Loucy (cell line): ENCODE results near the gene OTOP3.

Experiments used
- H2AFZ ChIP-seq: fragments of 200-600 bp; sonication (generic); 2 replicates; pipeline ENCODE4 v1.6.0; 2016; ENCODE audit warnings: antibody characterized with exemption, mild to moderate bottlenecking, low read length, moderate library complexity
- H3F3A ChIP-seq: fragments of 200-600 bp; 2 replicates; pipeline ENCODE4 v1.6.0; 2016; ENCODE audit warnings: antibody characterized with exemption, low read depth, mild to moderate bottlenecking
- H3K27me3 ChIP-seq: fragments of 200-600 bp; sonication (generic); 2 replicates; pipeline ENCODE4 v1.6.1; 2014; ENCODE audit warnings: low read length, mild to moderate bottlenecking; ENCODE audit not compliant: insufficient read depth, poor library complexity, severe bottlenecking
- H3K36me3 ChIP-seq: fragments of 200-600 bp; sonication (generic); 2 replicates; pipeline ENCODE4 v1.6.1; 2016; ENCODE audit warnings: low read length; ENCODE audit not compliant: insufficient read depth
- H3K4me1 ChIP-seq: fragments of 200-600 bp; sonication (generic); 2 replicates; pipeline ENCODE4 v1.5.1; 2014; ENCODE audit warnings: low read length, mild to moderate bottlenecking; ENCODE audit not compliant: insufficient read depth, poor library complexity, severe bottlenecking
- H3K4me2 ChIP-seq: fragments of 200-600 bp; sonication (generic); 2 replicates; pipeline ENCODE4 v1.6.0; 2014; ENCODE audit warnings: antibody characterized with exemption, low read length, low read depth, mild to moderate bottlenecking; ENCODE audit not compliant: poor library complexity, severe bottlenecking
- H3K4me3 ChIP-seq: fragments of 200-600 bp; sonication (generic); 2 replicates; pipeline ENCODE4 v1.5.1; 2014; ENCODE audit warnings: low read length, mild to moderate bottlenecking, mixed read lengths; ENCODE audit not compliant: poor library complexity, severe bottlenecking
- H3K79me2 ChIP-seq: fragments of 200-600 bp; sonication (generic); 2 replicates; pipeline ENCODE4 v1.6.1; 2014; ENCODE audit warnings: low read length; ENCODE audit not compliant: insufficient read depth
- H3K9ac ChIP-seq: fragments of 200-600 bp; sonication (generic); 2 replicates; pipeline ENCODE4 v1.6.0; 2014; ENCODE audit warnings: mild to moderate bottlenecking, low read depth, low read length, moderate library complexity; ENCODE audit not compliant: poor library complexity, severe bottlenecking
- H3K9me2 ChIP-seq: fragments of 200-600 bp; sonication (generic); replicated peaks from 2 replicates; pipeline ENCODE4 v1.6.1; 2016; ENCODE audit warnings: low read depth, low read length, mixed read lengths
- H3K9me3 ChIP-seq: fragments of 200-600 bp; sonication (generic); 2 replicates; pipeline ENCODE4 v1.6.1; 2014; ENCODE audit warnings: mild to moderate bottlenecking, antibody characterized with exemption, low read length, low read depth; ENCODE audit not compliant: insufficient read depth
- H4K20me1 ChIP-seq: fragments of 200-600 bp; sonication (generic); 2 replicates; pipeline ENCODE4 v1.6.0; 2014; ENCODE audit warnings: antibody characterized with exemption, low read length, mild to moderate bottlenecking; ENCODE audit not compliant: insufficient read depth, poor library complexity, severe bottlenecking
- EZH2phosphoT487 ChIP-seq: fragments of 200-600 bp; IDR thresholded peaks from 2 replicates; pipeline ENCODE4 v1.6.1; 2018; ENCODE audit warnings: antibody characterized with exemption, mild to moderate bottlenecking, moderate library complexity, borderline replicate concordance
- TF ChIP-seq, protein P1 (sequence below): fragments of 200-600 bp; sonication (generic); conservative IDR thresholded peaks from 2 replicates; pipeline ENCODE4 v1.5.1; 2014; ENCODE audit warnings: mild to moderate bottlenecking, antibody characterized with exemption, low read length

Gene OTOP3

DNA sequence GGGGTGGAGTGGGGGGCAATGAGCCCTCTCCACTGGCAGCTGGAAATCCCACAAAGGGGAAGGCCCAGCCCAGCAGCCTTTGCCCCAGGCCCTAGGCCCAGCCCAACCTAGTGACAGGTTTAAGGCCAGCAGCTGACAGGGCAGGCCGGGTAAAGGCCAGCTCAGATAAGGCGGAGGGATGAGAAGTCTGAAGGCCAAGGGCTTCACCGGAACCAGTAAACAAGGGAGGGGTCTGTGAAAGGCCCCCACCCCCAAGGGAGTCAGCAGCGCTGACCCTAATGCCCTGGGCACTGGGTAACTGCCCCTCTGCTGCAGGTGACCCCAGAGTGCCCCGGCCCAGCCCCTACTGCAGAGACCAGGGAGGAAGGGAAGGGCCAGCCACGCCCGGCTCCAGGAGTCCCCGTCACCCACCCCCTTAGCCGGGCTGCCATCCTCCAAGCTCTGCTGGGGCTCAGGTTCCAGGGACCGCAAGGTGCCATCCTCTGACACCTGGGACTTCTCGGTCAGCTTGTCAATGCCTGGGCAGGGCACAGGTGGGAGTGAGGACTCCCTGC is 17.5 kb downstream of the OTOP3 start:
- H3K27me3 ChIP-seq, result no peaks in the 10 kb centered on the region
- no peaks in the 10 kb centered on the region for H3K9me2 ChIP-seq
- no peak overlapping the region for H3K4me3 ChIP-seq
- no peaks in the 10 kb centered on the region for H3K36me3 ChIP-seq
- H4K20me1 ChIP-seq, result no peaks in the 10 kb centered on the region
- H3K4me2 ChIP-seq, result no peak overlapping the region
- H3K9ac ChIP-seq, result no peak overlapping the region
- H2AFZ ChIP-seq, result no peak overlapping the region
- H3F3A ChIP-seq, result no peaks in the 10 kb centered on the region
- H3K9me3 ChIP-seq, result no peaks in the 10 kb centered on the region
- no peaks in the 10 kb centered on the region for H3K4me1 ChIP-seq
- no peaks in the 10 kb centered on the region for H3K79me2 ChIP-seq
- no peak for TF ChIP-seq EZH2phosphoT487
- TF ChIP-seq, protein P1, sequence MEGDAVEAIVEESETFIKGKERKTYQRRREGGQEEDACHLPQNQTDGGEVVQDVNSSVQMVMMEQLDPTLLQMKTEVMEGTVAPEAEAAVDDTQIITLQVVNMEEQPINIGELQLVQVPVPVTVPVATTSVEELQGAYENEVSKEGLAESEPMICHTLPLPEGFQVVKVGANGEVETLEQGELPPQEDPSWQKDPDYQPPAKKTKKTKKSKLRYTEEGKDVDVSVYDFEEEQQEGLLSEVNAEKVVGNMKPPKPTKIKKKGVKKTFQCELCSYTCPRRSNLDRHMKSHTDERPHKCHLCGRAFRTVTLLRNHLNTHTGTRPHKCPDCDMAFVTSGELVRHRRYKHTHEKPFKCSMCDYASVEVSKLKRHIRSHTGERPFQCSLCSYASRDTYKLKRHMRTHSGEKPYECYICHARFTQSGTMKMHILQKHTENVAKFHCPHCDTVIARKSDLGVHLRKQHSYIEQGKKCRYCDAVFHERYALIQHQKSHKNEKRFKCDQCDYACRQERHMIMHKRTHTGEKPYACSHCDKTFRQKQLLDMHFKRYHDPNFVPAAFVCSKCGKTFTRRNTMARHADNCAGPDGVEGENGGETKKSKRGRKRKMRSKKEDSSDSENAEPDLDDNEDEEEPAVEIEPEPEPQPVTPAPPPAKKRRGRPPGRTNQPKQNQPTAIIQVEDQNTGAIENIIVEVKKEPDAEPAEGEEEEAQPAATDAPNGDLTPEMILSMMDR, result no peak

DNA sequence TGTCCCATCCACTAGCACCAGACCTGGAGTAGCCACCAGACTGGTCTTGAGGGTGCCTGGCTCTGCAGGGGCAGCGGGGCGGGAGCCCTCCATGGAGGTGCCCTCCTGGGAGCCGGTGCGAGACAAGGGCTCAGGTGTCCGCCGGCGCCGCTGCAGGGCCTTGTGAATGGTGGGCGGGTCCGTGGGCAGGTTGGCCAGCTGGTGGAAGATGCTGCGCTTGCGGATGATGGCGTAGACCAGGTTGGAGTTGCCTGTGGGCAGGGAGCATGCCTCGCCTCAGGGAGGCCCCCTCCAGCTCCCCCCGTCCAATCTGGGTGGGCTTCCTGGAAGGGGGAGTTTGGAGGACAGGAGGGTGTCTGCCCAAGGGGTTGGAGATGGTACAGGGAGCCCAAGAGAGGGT is 18.4 kb downstream of the OTOP3 start:
- no peak overlapping the region for H3K4me2 ChIP-seq

DNA sequence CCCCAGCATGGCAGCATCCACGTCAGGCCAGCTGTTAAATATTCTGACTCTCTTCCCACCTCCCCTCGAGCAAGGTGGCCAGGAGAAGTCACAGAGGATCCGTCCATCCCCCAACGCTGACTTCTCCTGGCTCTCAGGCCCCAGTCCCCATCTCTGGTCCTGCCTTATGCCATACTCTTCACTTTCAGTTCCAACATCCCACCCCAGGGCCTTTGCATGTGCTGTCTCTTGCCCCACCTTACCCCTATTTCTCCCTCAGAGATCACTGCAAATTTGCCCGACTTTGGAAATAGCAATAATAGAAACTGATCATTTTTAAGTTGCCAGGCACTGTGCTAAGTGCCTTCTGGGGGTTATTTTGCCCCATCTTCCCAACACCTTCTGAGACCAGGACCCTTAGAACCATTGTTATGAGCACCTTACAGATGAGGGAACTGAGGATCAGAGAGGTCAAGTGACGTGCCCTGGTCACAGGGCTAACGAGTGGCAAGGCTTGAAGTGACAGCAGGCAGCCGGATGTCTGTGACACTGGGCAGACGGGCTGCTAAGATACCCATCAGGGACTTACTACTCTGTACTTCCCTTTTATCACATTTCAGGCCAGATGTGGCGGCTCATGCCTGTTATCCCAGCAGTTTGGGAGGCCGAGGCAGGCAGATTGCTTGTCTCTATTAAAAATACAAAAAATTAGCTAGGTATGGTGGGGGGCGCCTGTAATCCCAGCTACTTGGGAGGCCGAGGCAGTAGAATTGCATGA is 19.1 kb downstream of the OTOP3 start:
- Histone ChIP-seq H3K27me3 (no peaks in the 10 kb centered on the region), H3K9ac (no peak overlapping the region), H3K4me3 (no peak overlapping the region), H2AFZ (no peak overlapping the region), H3K4me2 (no peak overlapping the region), H3K36me3 (no peaks in the 10 kb centered on the region), H3K9me2 (no peaks in the 10 kb centered on the region), H3K9me3 (no peaks in the 10 kb centered on the region), H3K79me2 (no peaks in the 10 kb centered on the region), H3K4me1 (no peaks in the 10 kb centered on the region), H3F3A (no peaks in the 10 kb centered on the region), H4K20me1 (no peaks in the 10 kb centered on the region)
- TF ChIP-seq, protein P1, result no peak
- TF ChIP-seq EZH2phosphoT487, result no peak

More for the DNA sequence above, 18.4 kb downstream of the OTOP3 start:
- H3K9ac ChIP-seq, result no peak overlapping the region
- H3K4me3 ChIP-seq, result no peak overlapping the region
- no peaks in the 10 kb centered on the region for H3K9me3 ChIP-seq
- no peaks in the 10 kb centered on the region for H3F3A ChIP-seq
- no peaks in the 10 kb centered on the region for H4K20me1 ChIP-seq
- H3K4me1 ChIP-seq, result no peaks in the 10 kb centered on the region
- H3K79me2 ChIP-seq, result no peaks in the 10 kb centered on the region
- no peak overlapping the region for H2AFZ ChIP-seq
- no peak for TF ChIP-seq EZH2phosphoT487
- TF ChIP-seq, protein P1, result no peak
- no peaks in the 10 kb centered on the region for H3K9me2 ChIP-seq
- no peaks in the 10 kb centered on the region for H3K36me3 ChIP-seq
- H3K27me3 ChIP-seq, result no peaks in the 10 kb centered on the region
